SHP77 treated with DMSO at 0.1 percent for 48 hours (cell line): ENCODE measurements around the gene ZNF552.

ENCODE experiments used
- DNase-seq: peaks from one replicate; lab custom pipeline; 2025; lab: John Stamatoyannopoulos, UW

The ZNF552 gene

GRCh38 chr19:57776764-57777296 is 37.9 kb downstream of the ZNF552 start:
- no peak for DNase-seq

- no peak for DNase-seq
Measured at GRCh38 chr19:57773488-57773887, 41.2 kb downstream of the ZNF552 start.

- no peak for DNase-seq
Measured at GRCh38 chr19:57771417-57771816, 43.3 kb downstream of the ZNF552 start.

GRCh38 chr19:57769345-57770131 is 45.2 kb downstream of the ZNF552 start, which contains the start of gene ZNF586:
ZNF586 (plus strand) TSS chr19:57769676; CDS start chr19:57769843, 167 bp downstream.
- DNase-seq: peak; percentile 84

GRCh38 chr19:57759096-57759495 is 55.6 kb downstream of the ZNF552 start:
- DNase-seq: no peak

- DNase-seq: no peak
Measured at GRCh38 chr19:57757941-57758340, 56.8 kb downstream of the ZNF552 start.
